K562 (cell line): Measurements from ENCODE around the gene GNAT2. TPM values are rescaled to one million over a fixed set of nuclear protein-coding genes. Genes with fewer than 3 reads are reported as not detected.

Source experiments
- ARID4B ChIP-seq: sonication (generic); formaldehyde crosslinking; IDR thresholded peaks from 2 replicates; pipeline ENCODE4 v1.8.0; 2022; ENCODE audit warnings: mild to moderate bottlenecking, missing genetic modification reagents
- CBFA2T3 ChIP-seq: fragments of 450-650 bp; IDR thresholded peaks from 2 replicates; pipeline ENCODE4 v1.6.1; 2017
- CBX5 ChIP-seq: IDR thresholded peaks from 2 replicates; pipeline ENCODE4 v1.6.1; 2014; ENCODE audit warnings: low read depth, borderline replicate concordance
- CBX8 ChIP-seq: fragments of 200-600 bp; sonication (generic); IDR thresholded peaks from 2 replicates; pipeline ENCODE4 v1.6.1; 2012; ENCODE audit warnings: borderline replicate concordance, mixed run types, low read depth, mild to moderate bottlenecking, moderate library complexity, mixed read lengths, low read length, control low read depth, inconsistent platforms; ENCODE audit not compliant: poor library complexity, severe bottlenecking; ENCODE audit errors: extremely low read depth
- CREB3 ChIP-seq: fragments of 450-650 bp; conservative IDR thresholded peaks from 2 replicates; pipeline ENCODE4 v1.6.1; 2016; ENCODE audit warnings: missing genetic modification characterization, low read depth, mild to moderate bottlenecking, missing compliant biosample characterization, moderate library complexity
- EP400 ChIP-seq: fragments of 450-650 bp; IDR thresholded peaks from 2 replicates; pipeline ENCODE4 v1.6.1; 2017; ENCODE audit warnings: antibody characterized with exemption, mild to moderate bottlenecking, moderate library complexity
- FOS ChIP-seq: IDR thresholded peaks from 3 replicates; pipeline ENCODE4 v1.6.1; 2011; ENCODE audit not compliant: insufficient read length; ENCODE audit errors: extremely low read depth
- FOXP1 ChIP-seq: sonication (generic); formaldehyde crosslinking; IDR thresholded peaks from 2 replicates; pipeline ENCODE4 v1.8.0; 2022; ENCODE audit warnings: mild to moderate bottlenecking, missing genetic modification reagents
- IRF9 ChIP-seq: fragments of 450-650 bp; IDR thresholded peaks from 2 replicates; pipeline ENCODE4 v1.6.1; 2016; ENCODE audit warnings: missing biosample characterization, missing genetic modification characterization
- KHSRP ChIP-seq: fragments of 450-650 bp; IDR thresholded peaks from 2 replicates; pipeline ENCODE4 v1.6.1; 2017
- KLF16 ChIP-seq: IDR thresholded peaks from 2 replicates; pipeline ENCODE4 v1.6.1; 2016; ENCODE audit warnings: antibody characterized with exemption
- NCOA2 ChIP-seq, 2 experiments: fragments of 450-650 bp; IDR thresholded peaks; 2 replicates each; pipeline ENCODE4 v1.6.1; 2018; ENCODE audit warnings: mild to moderate bottlenecking in 2 of 2, moderate library complexity in 1 of 2; ENCODE audit not compliant: partially characterized antibody in 2 of 2
- NR2C1 ChIP-seq, 2 experiments: fragments of 450-650 bp; IDR thresholded peaks; 2 replicates each; pipeline ENCODE4 v1.6.1; 2017; ENCODE audit warnings: mild to moderate bottlenecking in 2 of 2, antibody characterized with exemption in 1 of 2, inconsistent platforms in 1 of 2, missing compliant biosample characterization in 1 of 2, missing genetic modification characterization in 1 of 2
- NR2C2 ChIP-seq, 2 experiments: fragments of 200-800 bp in 1 of 2; sonication (Bioruptor generic) in 1 of 2; sonication (generic) in 1 of 2; formaldehyde crosslinking in 1 of 2; IDR thresholded peaks; 2 replicates each; pipeline versions ENCODE4 v1.6.1 to v1.8.0; 2016 to 2022; ENCODE audit warnings: mild to moderate bottlenecking in 1 of 2, missing compliant biosample characterization in 1 of 2, missing genetic modification characterization in 1 of 2, missing genetic modification reagents in 1 of 2
- POLR2AphosphoS5 ChIP-seq: IDR thresholded peaks from 2 replicates; pipeline ENCODE4 v1.6.1; 2011; ENCODE audit warnings: mild to moderate bottlenecking, low read depth, low read length, moderate library complexity; ENCODE audit not compliant: control insufficient read depth, insufficient read depth
- POLR2H ChIP-seq: IDR thresholded peaks from 2 replicates; pipeline ENCODE4 v1.6.1; 2016; ENCODE audit warnings: missing genetic modification characterization, low read depth, mild to moderate bottlenecking, control low read depth, missing compliant biosample characterization, moderate library complexity
- TAF9B ChIP-seq: fragments of 450-650 bp; IDR thresholded peaks from 2 replicates; pipeline ENCODE4 v1.6.1; 2018; ENCODE audit warnings: mild to moderate bottlenecking; ENCODE audit not compliant: partially characterized antibody
- TARDBP ChIP-seq: fragments of 450-650 bp; IDR thresholded peaks from 2 replicates; pipeline ENCODE4 v1.6.1; 2016
- TGIF2 ChIP-seq: sonication (generic); formaldehyde crosslinking; IDR thresholded peaks from 2 replicates; pipeline ENCODE4 v1.8.1; 2022; ENCODE audit warnings: mild to moderate bottlenecking, missing genetic modification reagents, moderate library complexity
- ZFP1 ChIP-seq: fragments of 450-650 bp; formaldehyde crosslinking; IDR thresholded peaks from 2 replicates; pipeline ENCODE4 v1.4.0; 2020; ENCODE audit warnings: mild to moderate bottlenecking, mixed read lengths
- ZNF134 ChIP-seq: fragments of 250-450 bp; sonication (Bioruptor Pico); conservative IDR thresholded peaks from 2 replicates; pipeline ENCODE4 v1.4.0; 2020
- ZNF354B ChIP-seq: fragments of 250-450 bp; sonication (Bioruptor Pico); IDR thresholded peaks from 2 replicates; pipeline ENCODE4 v1.4.0; 2020
- ZNF696 ChIP-seq: fragments of 250-450 bp; sonication (Bioruptor Pico); conservative IDR thresholded peaks from 2 replicates; pipeline ENCODE4 v1.4.0; 2020; ENCODE audit warnings: mild to moderate bottlenecking, moderate library complexity
- polyA plus RNA-seq, 8 experiments: library from polyadenylated mRNA; depleted of rRNA in 4 of 8; stranded (reverse) in 5 of 8; unstranded in 3 of 8; fragments of >200 nt; fragmentation: Nextera tagmentation in 2 of 8; fragmentation: Illumina TruSeq in 1 of 8; extraction: Ambion mirVana in 2 of 8; extraction: Trizol in 1 of 8; gene quantifications; 2 replicates each; pipeline versions ENCODE4 v1.2.1 to v1.2.3, GENCODE V29; 2011 to 2014; ENCODE audit warnings: inconsistent platforms in 1 of 8, missing spikeins in 1 of 8
- total RNA-seq, 7 experiments: library from RNA; depleted of rRNA in 6 of 7; stranded (reverse); fragments of >200 nt in 6 of 7; fragmentation: Illumina TruSeq in 2 of 7; extraction: Trizol in 2 of 7; gene quantifications; 2 replicates each; pipeline versions ENCODE4 v1.2.1 to v1.2.3, GENCODE V29; 2011 to 2021; ENCODE audit warnings: low replicate concordance in 1 of 7

GNAT2 gene
- total and polyA plus RNA-seq, 9 of the 15 experiments (the other 6 are each of a cell fraction or from before 2014, with no cell fraction given) = 0.06 to 0.52 (median 0.24) TPM; not detected in 1

- TF ChIP-seq NCOA2 (IDR thresholded peaks at IDR 0.05; ENCODE audit: partially characterized antibody in 2 of 2) = no peak
- no peak for TF ChIP-seq POLR2AphosphoS5
- TF ChIP-seq TGIF2 (CRISPR knock-in tag) = no peak
- TF ChIP-seq KLF16 = no peak
- TF ChIP-seq CREB3 (tag) = no peak
- peak; percentile 88 for TF ChIP-seq ZFP1
- no peak for TF ChIP-seq TARDBP
- TF ChIP-seq POLR2H (tag) = no peak
- no peak for TF ChIP-seq ARID4B (CRISPR knock-in tag)
- peak; percentile 74 for TF ChIP-seq NR2C1 (IDR thresholded peaks at IDR 0.05)
- peak; percentile 83 for TF ChIP-seq NR2C1 (tag; IDR thresholded peaks at IDR 0.05)
- peak; percentile 7; the same call in 1 of the 2 replicates for TF ChIP-seq CBFA2T3
- TF ChIP-seq TAF9B = no peak
- no peak for TF ChIP-seq NR2C2 (CRISPR knock-in tag; IDR thresholded peaks at IDR 0.05)
- TF ChIP-seq NR2C2 (tag; IDR thresholded peaks at IDR 0.05) = peak; percentile 86
- TF ChIP-seq EP400 = no peak
- no peak for TF ChIP-seq ZNF354B (CRISPR knock-in tag)
- no peak for TF ChIP-seq FOXP1 (CRISPR knock-in tag)
- TF ChIP-seq FOS = no peak
- TF ChIP-seq ZNF134 (CRISPR knock-in tag) = no peak
- no peak for TF ChIP-seq KHSRP
- no peak for TF ChIP-seq IRF9 (tag)
- no peak for TF ChIP-seq ZNF696
- TF ChIP-seq CBX5 = no peak
- no peak for TF ChIP-seq CBX8
Observed at GRCh38 chr1:109557520-109557919, 61.9 kb downstream of the GNAT2 start (continued).
